GM21717 (cell line): Measurements from ENCODE around the gene LRRC71.

Experiments
- ATAC-seq: cut with Tn5 transposase; IDR thresholded peaks from one replicate; pipeline ENCODE4 v1.9.1; 2021; ENCODE audit warnings: mild to moderate bottlenecking, moderate library complexity; ENCODE audit not compliant: unreplicated experiment

The LRRC71 gene

DNA sequence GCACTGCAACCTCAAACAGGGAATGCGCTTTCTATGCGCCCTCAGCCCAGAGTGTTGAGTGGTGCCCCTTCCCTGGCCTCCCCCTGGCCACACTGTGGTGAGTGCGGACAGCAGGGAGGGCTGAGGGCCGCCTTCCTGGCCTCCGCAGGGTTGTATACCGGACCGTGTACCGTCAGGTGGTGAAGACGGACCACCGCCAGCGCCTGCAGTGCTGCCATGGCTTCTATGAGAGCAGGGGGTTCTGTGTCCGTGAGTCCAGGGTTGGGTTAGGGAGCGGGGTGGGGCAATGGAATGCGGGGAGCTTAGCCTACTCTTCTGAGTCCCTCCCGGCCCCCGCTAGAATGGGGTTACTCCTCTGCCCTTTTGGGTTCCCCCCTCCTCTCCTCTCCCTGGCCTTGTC is 15.3 kb upstream of the LRRC71 start:
- no peak for ATAC-seq

DNA sequence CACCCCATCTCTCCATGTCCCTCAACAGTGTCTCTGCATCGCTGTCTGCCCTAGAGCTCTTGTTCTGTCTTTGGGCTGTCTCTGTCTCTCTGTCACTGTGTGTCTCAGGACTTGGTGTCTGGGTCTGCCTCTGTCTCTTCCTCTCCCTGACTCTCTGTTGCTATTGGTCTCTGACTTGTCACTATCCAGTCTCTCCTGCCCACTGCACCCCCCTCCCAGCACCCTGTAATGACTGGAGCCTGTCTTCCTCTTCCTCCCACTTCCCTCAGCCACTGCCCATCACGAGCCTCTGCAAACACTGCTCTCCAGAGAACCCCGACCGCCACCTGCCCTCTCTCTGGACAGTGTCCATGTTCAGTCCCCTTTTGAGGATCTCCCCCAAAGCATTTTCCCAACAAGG is 14.8 kb upstream of the LRRC71 start:
- ATAC-seq = no peak

DNA sequence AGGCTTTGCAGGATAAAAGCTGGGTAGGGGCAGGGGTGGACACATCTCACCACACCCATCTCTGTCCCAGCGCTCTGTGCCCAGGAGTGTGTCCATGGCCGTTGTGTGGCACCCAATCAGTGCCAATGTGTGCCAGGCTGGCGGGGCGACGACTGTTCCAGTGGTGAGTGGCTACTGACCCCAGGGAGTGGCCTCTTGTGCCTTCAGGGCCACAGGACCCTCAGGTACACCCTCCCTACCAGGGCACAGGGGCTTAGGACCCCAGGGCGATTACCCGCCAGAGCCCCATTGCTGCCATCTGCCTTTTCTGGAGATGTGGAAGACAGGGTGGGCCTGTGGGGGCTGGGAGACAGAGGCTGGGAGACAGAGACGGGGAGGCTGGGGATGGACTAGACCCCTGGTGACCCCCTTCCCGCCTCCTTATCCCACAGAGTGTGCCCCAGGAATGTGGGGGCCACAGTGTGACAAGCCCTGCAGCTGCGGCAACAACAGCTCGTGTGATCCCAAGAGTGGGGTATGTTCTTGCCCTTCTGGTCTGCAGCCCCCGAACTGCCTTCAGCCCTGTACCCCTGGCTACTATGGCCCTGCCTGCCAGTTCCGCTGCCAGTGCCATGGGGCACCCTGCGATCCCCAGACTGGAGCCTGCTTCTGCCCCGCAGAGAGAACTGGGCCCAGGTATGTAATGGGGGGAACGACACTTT is 14.1 kb upstream of the LRRC71 start:
- ATAC-seq = no peak

DNA sequence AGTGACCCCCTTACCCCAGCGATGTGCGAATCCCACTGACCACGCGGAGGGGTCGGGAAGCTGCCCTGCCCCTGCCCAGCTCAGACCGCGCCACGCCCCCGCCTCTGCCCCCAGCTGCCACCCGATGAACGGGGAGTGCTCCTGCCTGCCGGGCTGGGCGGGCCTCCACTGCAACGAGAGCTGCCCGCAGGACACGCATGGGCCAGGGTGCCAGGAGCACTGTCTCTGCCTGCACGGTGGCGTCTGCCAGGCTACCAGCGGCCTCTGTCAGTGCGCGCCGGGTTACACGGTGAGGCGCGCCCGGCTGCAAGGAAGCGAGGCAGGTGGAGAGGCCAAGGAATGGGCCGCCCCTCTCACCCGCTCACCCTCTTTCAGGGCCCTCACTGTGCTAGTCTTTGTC is 11.9 kb upstream of the LRRC71 start:
- ATAC-seq = no peak

DNA sequence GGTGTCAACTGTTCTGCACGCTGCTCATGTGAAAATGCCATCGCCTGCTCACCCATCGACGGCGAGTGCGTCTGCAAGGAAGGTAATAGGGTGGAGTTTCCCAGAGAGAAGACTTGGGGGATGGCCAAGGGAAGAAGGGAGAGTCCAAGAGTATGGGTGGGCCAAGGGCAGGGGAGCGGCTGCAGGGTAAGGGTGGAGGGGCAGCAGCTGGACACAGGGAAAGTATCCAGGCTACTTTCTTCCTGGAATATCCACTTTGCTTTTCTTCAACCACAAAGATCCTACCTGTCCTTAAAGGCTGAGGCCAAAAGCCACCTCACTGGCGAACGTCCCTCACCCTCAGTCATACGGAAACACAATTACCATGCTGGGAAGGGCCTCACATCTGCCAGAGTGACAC is 11.5 kb upstream of the LRRC71 start:
- no peak for ATAC-seq

DNA sequence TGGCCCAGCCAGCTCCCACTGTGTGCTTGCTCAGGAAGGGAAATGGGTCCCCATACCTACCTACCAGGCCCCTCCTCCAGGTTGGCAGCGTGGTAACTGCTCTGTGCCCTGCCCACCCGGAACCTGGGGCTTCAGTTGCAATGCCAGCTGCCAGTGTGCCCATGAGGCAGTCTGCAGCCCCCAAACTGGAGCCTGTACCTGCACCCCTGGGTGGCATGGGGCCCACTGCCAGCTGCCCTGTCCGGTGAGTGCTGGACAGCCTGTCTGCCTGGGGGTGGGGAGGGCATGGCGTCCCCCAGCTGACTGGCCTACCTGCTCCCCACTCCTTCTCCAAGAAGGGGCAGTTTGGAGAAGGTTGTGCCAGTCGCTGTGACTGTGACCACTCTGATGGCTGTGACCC is 10.8 kb upstream of the LRRC71 start:
- no peak for ATAC-seq

DNA sequence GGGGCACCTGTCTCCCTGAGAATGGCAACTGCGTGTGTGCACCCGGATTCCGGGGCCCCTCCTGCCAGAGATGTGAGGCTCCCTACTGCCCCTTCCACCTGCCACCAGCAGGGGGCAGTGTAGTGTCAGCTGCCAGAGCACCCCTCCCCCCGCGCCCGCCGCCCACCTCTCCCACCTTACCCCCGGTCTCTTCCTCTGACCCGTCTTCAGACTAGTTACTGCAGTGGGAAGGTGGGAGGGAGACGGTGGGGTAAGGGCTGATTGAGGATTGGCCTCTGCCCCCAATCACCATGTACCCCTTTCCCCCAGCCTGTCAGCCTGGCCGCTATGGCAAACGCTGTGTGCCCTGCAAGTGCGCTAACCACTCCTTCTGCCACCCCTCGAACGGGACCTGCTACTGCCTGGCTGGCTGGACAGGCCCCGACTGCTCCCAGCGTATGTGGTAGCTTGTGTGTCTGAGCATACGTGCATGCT is 10.1 kb upstream of the LRRC71 start:
- no peak for ATAC-seq

DNA sequence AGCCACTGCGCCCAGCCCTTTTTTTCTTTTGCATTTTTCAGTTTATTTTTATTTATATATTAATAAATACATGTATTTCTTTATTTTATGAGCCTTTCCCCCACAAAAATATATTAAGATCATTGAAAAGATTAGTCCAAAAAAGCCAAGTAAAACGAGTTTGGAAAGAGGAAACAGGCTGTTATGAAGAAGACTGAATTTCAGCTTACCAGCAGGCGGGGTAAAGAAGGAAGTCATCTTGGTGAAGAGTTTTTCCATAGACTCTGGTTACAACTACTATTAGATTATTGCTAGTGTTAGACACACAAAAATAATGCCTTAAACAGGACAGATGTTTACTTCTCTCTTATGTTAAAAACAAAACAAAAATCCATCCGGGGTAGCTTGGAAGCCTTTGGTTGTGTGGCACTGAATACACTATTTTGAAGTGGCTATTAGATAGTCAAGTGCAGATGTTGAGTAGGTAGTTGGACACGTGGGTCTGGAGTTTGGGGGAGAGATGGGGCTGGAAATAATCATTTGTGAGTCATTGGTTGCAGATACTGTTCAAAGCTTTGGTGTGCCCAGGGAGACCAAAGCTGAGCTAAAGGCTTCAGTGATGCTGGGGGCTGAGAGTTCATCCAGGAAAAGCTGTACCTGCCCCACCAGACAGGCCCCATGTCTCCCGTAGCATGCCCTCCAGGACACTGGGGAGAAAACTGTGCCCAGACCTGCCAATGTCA is 8.7 kb upstream of the LRRC71 start:
- no peak for ATAC-seq

DNA sequence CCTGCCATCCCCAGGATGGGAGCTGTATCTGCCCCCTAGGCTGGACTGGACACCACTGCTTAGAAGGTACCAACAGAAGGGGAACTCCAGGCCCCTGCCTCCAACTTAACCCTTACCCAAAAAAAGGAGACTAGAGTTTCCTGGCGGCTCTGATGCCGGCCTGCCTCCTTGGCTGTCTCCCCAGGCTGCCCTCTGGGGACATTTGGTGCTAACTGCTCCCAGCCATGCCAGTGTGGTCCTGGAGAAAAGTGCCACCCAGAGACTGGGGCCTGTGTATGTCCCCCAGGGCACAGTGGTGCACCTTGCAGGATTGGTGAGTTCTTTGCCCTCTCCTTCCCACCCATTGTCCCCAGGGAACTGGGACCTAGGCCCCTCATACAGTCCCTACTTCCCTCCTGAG is 8.1 kb upstream of the LRRC71 start:
- ATAC-seq = no peak

DNA sequence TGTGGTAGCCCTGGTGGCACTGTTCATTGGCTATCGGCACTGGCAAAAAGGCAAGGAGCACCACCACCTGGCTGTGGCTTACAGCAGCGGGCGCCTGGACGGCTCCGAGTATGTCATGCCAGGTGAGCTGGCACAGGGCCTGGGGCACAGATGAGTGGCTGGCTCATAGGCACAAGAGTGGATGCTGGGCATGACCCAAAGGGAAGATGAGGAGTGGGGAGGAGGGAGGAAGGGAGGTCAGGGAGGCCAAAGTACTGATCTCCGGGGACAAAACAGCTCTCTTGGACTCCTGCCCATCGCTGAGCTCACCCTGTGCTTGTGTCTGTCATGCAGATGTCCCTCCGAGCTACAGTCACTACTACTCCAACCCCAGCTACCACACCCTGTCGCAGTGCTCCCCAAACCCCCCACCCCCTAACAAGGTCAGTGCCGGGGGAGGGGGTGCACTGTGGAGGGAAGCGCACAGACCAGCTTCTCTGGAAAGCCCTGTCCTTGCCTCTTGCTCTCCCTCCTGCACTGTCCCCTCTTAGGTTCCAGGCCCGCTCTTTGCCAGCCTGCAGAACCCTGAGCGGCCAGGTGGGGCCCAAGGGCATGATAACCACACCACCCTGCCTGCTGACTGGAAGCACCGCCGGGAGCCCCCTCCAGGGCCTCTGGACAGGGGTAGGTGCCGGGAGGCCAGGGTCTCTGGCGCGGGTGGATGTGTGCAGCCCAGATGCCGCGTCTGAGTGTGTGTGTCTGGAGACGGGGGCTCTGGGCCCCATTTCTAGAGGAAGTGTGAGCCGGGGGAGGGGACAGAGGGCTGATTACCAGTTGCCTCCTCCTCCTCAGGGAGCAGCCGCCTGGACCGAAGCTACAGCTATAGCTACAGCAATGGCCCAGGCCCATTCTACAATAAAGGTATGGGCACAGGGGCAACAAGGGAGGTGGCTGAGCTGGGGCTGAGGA is 7.3 kb upstream of the LRRC71 start:
- ATAC-seq = no peak

DNA sequence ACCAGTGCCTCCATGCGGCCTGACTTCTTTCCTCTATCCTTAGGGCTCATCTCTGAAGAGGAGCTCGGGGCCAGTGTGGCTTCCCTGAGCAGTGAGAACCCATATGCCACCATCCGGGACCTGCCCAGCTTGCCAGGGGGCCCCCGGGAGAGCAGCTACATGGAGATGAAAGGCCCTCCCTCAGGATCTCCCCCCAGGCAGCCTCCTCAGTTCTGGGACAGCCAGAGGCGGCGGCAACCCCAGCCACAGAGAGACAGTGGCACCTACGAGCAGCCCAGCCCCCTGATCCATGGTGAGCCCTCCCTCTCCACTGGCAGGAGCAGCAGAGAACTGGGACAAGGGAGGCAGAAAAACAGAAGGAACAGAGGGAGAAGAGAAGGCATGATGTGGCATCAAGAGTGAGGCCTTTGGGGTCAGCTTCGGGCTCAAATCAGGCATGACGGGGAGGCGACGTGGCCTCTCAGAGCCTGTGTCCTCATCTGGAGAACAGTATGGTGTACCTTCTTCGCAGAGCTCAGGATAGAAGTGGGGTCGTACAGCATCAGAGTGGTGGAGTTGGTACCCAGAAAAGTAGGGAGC is 6.5 kb upstream of the LRRC71 start:
- no peak for ATAC-seq

DNA sequence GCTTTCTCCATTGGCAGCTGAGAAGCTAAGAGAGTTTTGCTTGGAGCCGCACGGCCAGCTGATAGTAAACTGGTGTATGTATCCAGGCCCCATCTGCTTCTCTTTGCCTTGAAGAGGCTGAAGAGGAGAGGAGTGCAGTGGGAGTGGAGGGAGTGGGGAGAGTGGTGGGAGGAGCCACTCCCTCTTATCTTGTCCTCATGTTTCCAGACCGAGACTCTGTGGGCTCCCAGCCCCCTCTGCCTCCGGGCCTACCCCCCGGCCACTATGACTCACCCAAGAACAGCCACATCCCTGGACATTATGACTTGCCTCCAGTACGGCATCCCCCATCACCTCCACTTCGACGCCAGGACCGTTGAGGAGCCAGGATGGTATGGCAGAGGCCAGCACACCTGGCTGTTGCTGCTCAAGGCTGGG is 6.0 kb upstream of the LRRC71 start:
- ATAC-seq = no peak

DNA sequence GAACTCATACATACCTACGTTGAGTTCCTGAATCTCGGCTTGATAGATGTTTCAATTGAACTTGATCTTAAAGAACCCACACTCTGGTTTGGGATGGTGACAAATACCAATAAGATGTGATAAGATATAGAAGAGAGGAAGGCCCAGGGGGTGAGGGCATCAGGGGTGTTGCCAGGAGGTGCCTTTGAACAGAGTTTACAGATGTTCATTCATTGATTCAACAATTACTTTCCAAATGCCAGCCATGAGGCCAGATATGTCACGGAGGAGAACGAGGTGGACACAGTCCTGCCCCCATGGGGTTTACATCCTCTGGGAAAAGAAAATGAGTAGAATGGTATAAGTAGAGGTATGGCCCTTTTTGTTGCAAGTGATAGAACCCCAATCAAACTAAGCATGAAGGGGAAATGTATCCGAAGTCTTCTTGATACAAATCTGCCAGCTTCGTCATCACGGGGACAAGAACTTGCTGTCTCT is 659 bp downstream of the LRRC71 start:
- ATAC-seq = no peak

DNA sequence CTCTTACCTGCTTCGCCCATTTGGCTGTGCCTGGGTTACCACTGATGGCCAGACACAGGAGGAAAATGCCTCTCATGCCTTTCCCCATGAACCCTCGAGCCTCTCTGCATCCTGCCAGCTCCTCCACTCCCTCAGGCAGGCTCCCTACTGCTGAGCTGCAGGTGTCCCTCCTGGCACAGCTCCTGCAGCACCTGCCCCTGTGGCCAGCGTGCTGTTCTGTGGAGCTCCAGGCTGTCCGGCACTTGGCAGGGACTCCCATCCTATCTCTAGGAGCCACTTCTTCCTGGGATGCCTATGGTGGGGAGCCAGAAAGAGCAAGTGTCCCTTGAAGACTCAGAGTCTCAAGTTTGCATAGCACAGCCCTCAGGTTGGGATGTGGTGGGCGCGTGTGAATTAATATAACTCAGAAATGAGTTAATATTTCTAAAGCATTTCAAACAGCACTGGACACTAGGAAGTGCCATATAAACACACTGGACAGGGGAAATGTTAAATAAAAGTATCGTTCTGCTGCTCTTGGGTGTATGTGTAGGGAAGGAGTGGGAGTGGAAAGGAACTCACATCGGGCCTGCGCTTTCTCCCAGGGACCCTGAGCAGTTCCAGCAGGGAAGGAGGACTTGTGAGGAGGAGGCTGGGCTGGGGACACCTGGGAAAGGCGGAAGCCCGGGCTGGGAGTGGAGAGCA is 2.7 kb downstream of the LRRC71 start:
- no peak for ATAC-seq

DNA sequence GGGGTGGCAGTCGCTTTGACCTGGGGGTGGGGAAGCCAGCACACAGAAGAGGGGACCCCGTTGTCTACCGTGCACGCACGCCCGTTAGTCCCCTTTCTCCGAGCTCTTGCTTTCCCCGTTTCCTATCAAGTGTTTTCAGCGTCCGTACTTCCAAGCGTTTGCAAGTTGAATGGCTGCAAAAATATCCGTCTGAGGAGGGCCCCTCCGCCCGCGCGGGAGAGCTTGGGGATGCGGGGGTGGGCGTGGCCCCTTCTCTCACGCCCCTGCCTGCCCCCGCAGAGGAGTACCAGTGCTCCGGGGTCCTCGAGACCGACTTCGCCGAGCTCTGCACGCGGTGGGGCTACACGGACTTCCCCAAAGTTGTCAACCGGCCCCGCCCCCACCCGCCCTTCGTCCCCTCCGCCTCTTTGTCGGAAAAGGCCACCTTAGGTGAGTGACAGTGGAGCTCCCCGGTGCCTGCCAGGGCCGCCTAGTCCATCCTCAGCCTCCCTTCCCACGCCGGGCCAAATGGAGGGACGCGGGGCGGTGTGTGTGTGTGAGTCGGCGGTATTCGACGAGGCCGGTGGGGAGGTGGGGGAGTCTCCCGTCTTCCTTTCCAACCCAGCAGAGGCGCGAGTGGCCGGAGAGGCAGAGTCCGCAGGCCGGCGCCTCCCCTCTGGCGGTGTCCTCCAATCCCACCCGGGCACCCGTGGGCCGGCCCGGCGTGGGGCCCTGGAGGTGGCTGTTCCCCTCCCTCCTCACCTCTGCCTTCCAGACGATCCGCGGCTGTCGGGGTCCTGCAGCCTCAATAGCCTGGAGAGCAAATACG is 3.4 kb downstream of the LRRC71 start:
- ATAC-seq = no peak

DNA sequence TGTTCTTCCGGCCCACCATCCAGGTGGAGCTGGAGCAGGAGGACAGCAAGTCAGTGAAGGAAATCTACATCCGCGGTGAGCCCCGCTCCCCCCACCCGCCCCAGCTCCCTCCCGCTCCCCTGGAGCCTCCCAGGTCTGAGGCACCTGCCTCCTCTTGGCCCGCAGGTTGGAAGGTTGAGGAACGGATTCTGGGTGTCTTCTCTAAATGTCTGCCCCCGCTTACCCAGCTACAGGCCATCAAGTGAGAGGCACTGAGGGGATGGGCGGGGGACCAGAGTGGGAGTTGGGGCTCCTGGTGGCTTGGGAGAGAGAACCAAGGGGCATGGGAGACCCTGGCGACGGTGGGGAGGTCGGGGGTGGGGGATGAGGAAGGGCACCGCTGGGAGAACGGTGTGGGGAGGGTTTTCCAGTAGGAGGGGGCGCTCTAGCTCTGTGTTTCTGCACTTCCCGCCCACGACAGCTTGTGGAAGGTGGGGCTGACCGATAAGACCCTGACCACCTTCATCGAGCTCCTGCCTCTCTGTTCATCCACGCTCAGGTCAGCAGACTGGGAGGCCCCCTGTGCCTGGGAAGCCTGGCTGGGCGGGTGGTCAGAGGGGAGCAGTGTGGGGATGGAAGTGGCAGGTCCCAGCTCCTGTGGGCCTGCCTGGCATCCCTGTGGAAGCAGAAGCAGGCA is 4.2 kb downstream of the LRRC71 start:
- no peak for ATAC-seq

DNA sequence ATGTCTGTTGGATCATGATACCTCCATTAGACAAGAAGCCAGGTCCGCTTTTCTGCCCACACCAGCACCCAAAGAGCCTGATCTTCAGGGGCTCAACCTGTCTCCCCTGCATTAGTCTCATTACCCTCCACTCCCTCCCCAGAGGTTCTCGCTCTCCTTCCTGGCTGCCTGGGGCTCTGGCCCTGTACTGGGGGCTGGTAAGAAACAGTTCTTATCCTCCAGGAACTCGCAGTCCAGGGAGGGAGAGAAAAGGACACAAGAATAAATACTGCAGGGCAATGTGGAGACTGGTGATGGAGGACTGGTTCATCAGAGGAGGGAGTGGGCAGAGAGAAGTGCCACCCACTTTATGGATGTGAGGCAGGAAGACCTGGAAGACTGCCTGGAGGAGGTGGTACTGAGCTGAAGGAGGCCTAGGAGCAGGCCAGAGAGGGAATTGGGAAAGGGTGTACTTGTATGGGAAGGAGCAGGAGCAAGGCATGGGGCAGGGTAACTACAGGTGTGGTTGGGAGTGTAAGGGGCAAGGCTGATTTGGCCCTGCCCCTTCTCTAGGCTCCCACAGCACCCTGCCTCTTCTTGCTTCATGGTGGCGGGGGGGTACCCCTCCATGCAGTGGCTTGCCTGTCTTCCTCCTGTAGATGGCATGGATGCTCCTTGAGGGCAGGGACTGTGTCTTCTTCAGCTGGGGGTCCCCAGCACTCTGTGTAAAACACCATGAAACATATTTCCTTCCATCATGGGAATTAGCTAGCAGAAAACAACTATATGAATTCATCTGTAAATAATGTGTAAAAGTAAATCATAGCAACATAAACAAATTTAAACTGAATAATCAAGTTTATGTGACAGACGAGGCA is 5.0 kb downstream of the LRRC71 start:
- no peak for ATAC-seq

DNA sequence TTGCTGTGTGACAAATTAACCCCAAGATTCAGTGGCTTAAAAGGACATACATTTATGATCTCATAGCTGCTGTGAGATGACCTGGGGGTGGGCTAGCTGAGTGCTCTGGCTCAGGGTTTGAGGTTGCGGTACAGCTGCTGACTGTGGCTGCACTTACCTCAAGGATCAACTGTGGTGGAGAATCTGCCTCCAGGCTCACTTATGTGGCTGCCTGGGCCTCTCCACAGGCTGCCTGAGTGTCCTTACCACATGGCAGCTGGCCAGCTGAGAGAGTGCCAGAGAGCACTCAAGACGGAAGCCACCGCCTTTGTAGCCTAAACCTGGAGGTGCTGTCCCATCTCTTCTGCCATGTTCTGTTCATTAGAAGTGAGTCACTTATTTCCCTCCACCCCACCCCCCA is 5.7 kb downstream of the LRRC71 start:
- no peak for ATAC-seq
